ENCODE results near the gene PPBP.

DNA sequence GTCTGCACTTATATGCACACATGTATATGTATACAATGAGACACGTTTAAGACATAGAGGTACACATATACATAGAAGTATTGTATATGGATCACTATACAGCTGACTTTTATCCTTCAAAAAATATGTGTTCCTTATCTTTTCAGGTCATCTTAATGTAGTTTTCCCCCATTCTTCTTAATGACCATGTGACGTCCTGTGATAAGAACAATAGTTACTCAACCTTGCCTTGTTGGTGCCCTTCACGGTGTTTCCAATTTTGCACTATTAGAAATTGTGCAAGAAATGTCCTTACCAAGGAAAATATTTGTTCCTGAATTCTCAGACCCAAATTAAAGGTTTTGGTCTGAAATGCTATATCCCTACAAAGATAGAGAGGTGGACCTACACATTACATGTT, 1.0 kb upstream of the PPBP start:
- TF ChIP-seq, protein P1, sequence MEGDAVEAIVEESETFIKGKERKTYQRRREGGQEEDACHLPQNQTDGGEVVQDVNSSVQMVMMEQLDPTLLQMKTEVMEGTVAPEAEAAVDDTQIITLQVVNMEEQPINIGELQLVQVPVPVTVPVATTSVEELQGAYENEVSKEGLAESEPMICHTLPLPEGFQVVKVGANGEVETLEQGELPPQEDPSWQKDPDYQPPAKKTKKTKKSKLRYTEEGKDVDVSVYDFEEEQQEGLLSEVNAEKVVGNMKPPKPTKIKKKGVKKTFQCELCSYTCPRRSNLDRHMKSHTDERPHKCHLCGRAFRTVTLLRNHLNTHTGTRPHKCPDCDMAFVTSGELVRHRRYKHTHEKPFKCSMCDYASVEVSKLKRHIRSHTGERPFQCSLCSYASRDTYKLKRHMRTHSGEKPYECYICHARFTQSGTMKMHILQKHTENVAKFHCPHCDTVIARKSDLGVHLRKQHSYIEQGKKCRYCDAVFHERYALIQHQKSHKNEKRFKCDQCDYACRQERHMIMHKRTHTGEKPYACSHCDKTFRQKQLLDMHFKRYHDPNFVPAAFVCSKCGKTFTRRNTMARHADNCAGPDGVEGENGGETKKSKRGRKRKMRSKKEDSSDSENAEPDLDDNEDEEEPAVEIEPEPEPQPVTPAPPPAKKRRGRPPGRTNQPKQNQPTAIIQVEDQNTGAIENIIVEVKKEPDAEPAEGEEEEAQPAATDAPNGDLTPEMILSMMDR (IDR thresholded peaks at IDR 0.05): no peak
- TF ChIP-seq POLR2A (IDR thresholded peaks at IDR 0.05) (no peak), POLR2AphosphoS5 (IDR thresholded peaks at IDR 0.05) (no peak)
